Ureter (tissue), 1 donor: ENCODE measurements around the gene NTM. TPM values are rescaled to one million over a fixed set of nuclear protein-coding genes. Genes with fewer than 3 reads are reported as not detected.
"Not testable (repeated sequence)": the region's sequence is repeated elsewhere in the genome, so short reads cannot be mapped to it uniquely, and the experiment has no call there.

ENCODE experiments used
- DNase-seq: peaks from one replicate; pipeline ENCODE4 v3.0.0-alpha.2; 2020; ENCODE audit warnings: low spot score
- total RNA-seq: library from RNA; stranded (reverse); gene quantifications from one replicate; pipeline ENCODE4 v1.2.4, GENCODE V29; 2023
- donor health status: DM: yes; HTN: yes; CAD: no.

The NTM gene
- total RNA-seq, 1 donor from 2014 or later, result 9.9 TPM

GRCh38 chr11:132310390-132311375 is 940.3 kb downstream of the NTM start:
- DNase-seq, result no peak

GRCh38 chr11:132311703-132312102 is 941.3 kb downstream of the NTM start:
- DNase-seq, result no peak

- no peak for DNase-seq
Observed at GRCh38 chr11:132312161-132312560, 941.7 kb downstream of the NTM start.

- no peak for DNase-seq
Observed at GRCh38 chr11:132312701-132313111, 942.3 kb downstream of the NTM start.

GRCh38 chr11:132314911-132315455 is 944.6 kb downstream of the NTM start:
- no peak for DNase-seq

GRCh38 chr11:132315696-132316095 is 945.3 kb downstream of the NTM start:
- no peak for DNase-seq

- DNase-seq, result no peak
Observed at GRCh38 chr11:132318421-132319157, 948.2 kb downstream of the NTM start.

GRCh38 chr11:132319419-132319818 is 949.0 kb downstream of the NTM start:
- not testable (repeated sequence) for DNase-seq

- DNase-seq, result no peak
Observed at GRCh38 chr11:132330515-132330914, 960.1 kb downstream of the NTM start.

GRCh38 chr11:132332521-132332920 is 962.1 kb downstream of the NTM start:
- DNase-seq, result no peak

- DNase-seq, result no peak
Observed at GRCh38 chr11:132334769-132335280, 964.4 kb downstream of the NTM start.

GRCh38 chr11:132335311-132335710 is 964.9 kb downstream of the NTM start:
- DNase-seq, result no peak

- DNase-seq, result no peak
Observed at GRCh38 chr11:132336781-132337535, 966.5 kb downstream of the NTM start.

- DNase-seq, result no peak
Observed at GRCh38 chr11:132337819-132338416, 967.5 kb downstream of the NTM start.

GRCh38 chr11:132342408-132342807 is 972.0 kb downstream of the NTM start:
- no peak for DNase-seq

GRCh38 chr11:132343445-132344175 is 973.2 kb downstream of the NTM start:
- no peak for DNase-seq

GRCh38 chr11:132346558-132347148 is 976.2 kb downstream of the NTM start:
- DNase-seq, result no peak

- no peak for DNase-seq
Observed at GRCh38 chr11:132347156-132348090, 977.0 kb downstream of the NTM start.
